HEK293 (cell line): Measurements from ENCODE around the gene DLK2.

Experiments used
- CTCF ChIA-PET: fragments of 350-600 bp; formaldehyde crosslinking; extraction: SDS; loops from one replicate; lab custom pipeline; 2021; ENCODE audit warnings: antibody characterized with exemption; lab: Yijun Ruan, JAX
- POLR2A ChIA-PET: fragments of 300-600 bp; formaldehyde crosslinking; extraction: SDS; loops from one replicate; lab custom pipeline; 2020; ENCODE audit warnings: antibody characterized with exemption, inconsistent platforms; lab: Yijun Ruan, JAX
- H3K27ac ChIP-seq: fragments of 200-500 bp; sonication (Bioruptor generic); 2 replicates; pipeline ENCODE4 v1.5.1; 2014; ENCODE audit warnings: low read depth, low read length, control low read depth, inconsistent platforms; ENCODE audit errors: extremely low read depth
- H3K36me3 ChIP-seq, 2 experiments: fragments of 200-500 bp in 1 of 2; sonication (Bioruptor generic) in 1 of 2; 1 replicate in 1 of 2; 2 replicates in 1 of 2; pipeline ENCODE4 v1.5.1; 2014 to 2017; ENCODE audit warnings: inconsistent platforms in 2 of 2, low read length in 2 of 2; ENCODE audit not compliant: control insufficient read depth in 2 of 2, insufficient read depth in 1 of 2
- H3K4me1 ChIP-seq: fragments of 200-500 bp; sonication (Bioruptor generic); 2 replicates; pipeline ENCODE4 v1.5.1; 2014; ENCODE audit warnings: mild to moderate bottlenecking, low read length, inconsistent platforms; ENCODE audit not compliant: control insufficient read depth, insufficient read depth
- H3K4me3 ChIP-seq: 2 replicates; pipeline ENCODE4 v1.5.1; 2011; ENCODE audit warnings: low read depth, mild to moderate bottlenecking, control low read depth, low read length, moderate library complexity
- H3K9me3 ChIP-seq: fragments of 200-500 bp; sonication (Bioruptor generic); 2 replicates; pipeline ENCODE4 v1.5.1; 2014; ENCODE audit warnings: low read depth, low read length, inconsistent platforms; ENCODE audit not compliant: control insufficient read depth, insufficient read depth
- ELK4 ChIP-seq: IDR thresholded peaks from 2 replicates; pipeline ENCODE4 v1.6.1; 2011; ENCODE audit warnings: mild to moderate bottlenecking, low read depth, low read length, borderline replicate concordance
- KLF16 ChIP-seq: fragments of 450-650 bp; formaldehyde crosslinking; IDR thresholded peaks from 2 replicates; pipeline ENCODE4 v1.5.1; 2017; ENCODE audit warnings: missing biosample characterization, missing genetic modification characterization
- PRDM1 ChIP-seq: fragments of 450-650 bp; formaldehyde crosslinking; IDR thresholded peaks from 2 replicates; pipeline ENCODE4; 2016; ENCODE audit warnings: missing biosample characterization, missing genetic modification characterization
- TRIM28 ChIP-seq: IDR thresholded peaks from 2 replicates; pipeline ENCODE4 v1.6.1; 2011; ENCODE audit warnings: low read length, control low read depth, borderline replicate concordance
- ZBTB1 ChIP-seq: fragments of 450-650 bp; formaldehyde crosslinking; IDR thresholded peaks from 2 replicates; pipeline ENCODE4 v1.5.1; 2016; ENCODE audit warnings: missing biosample characterization, missing genetic modification characterization
- ZBTB48 ChIP-seq: fragments of 450-650 bp; formaldehyde crosslinking; IDR thresholded peaks from 2 replicates; pipeline ENCODE4 v1.5.1; 2016; ENCODE audit warnings: missing biosample characterization, missing genetic modification characterization
- ZBTB49 ChIP-seq: fragments of 450-650 bp; formaldehyde crosslinking; IDR thresholded peaks from 2 replicates; pipeline ENCODE4 v1.5.1; 2016; ENCODE audit warnings: missing biosample characterization, missing genetic modification characterization, low read depth
- ZNF132 ChIP-seq: fragments of 450-650 bp; formaldehyde crosslinking; IDR thresholded peaks from 2 replicates; pipeline ENCODE4 v1.5.1; 2017; ENCODE audit warnings: missing biosample characterization, missing genetic modification characterization, borderline replicate concordance
- ZNF140 ChIP-seq: fragments of 450-650 bp; formaldehyde crosslinking; IDR thresholded peaks from 2 replicates; pipeline ENCODE4 v1.5.1; 2016; ENCODE audit warnings: missing biosample characterization, missing genetic modification characterization
- ZNF174 ChIP-seq: fragments of 450-650 bp; formaldehyde crosslinking; IDR thresholded peaks from 2 replicates; pipeline ENCODE4 v1.5.0; 2017; ENCODE audit warnings: missing biosample characterization, mild to moderate bottlenecking, missing genetic modification characterization
- ZNF221 ChIP-seq: fragments of 450-650 bp; formaldehyde crosslinking; IDR thresholded peaks from 2 replicates; pipeline ENCODE4 v1.5.1; 2017; ENCODE audit warnings: missing biosample characterization, missing genetic modification characterization, borderline replicate concordance
- ZNF248 ChIP-seq: fragments of 450-650 bp; formaldehyde crosslinking; IDR thresholded peaks from 2 replicates; pipeline ENCODE4 v1.5.1; 2017; ENCODE audit warnings: missing biosample characterization, missing genetic modification characterization
- ZNF280D ChIP-seq: fragments of 450-650 bp; formaldehyde crosslinking; IDR thresholded peaks from 2 replicates; pipeline ENCODE4 v1.5.1; 2016; ENCODE audit warnings: missing biosample characterization, missing genetic modification characterization
- ZNF324 ChIP-seq: fragments of 450-650 bp; formaldehyde crosslinking; IDR thresholded peaks from 2 replicates; pipeline ENCODE4 v1.5.1; 2016; ENCODE audit warnings: missing biosample characterization, missing genetic modification characterization
- ZNF426 ChIP-seq: fragments of 450-650 bp; formaldehyde crosslinking; IDR thresholded peaks from 2 replicates; pipeline ENCODE4 v1.5.1; 2017; ENCODE audit warnings: missing biosample characterization, missing genetic modification characterization, mild to moderate bottlenecking, inconsistent platforms, moderate library complexity
- ZNF513 ChIP-seq: fragments of 450-650 bp; IDR thresholded peaks from 2 replicates; pipeline ENCODE4 v1.5.1; 2018; ENCODE audit warnings: missing biosample characterization, missing genetic modification characterization
- ZNF521 ChIP-seq: fragments of 450-650 bp; formaldehyde crosslinking; IDR thresholded peaks from 2 replicates; pipeline ENCODE4 v1.5.1; 2017; ENCODE audit warnings: missing biosample characterization, mild to moderate bottlenecking, missing genetic modification characterization
- ZNF571 ChIP-seq: fragments of 450-650 bp; formaldehyde crosslinking; IDR thresholded peaks from 2 replicates; pipeline ENCODE4 v1.5.0; 2017; ENCODE audit warnings: missing biosample characterization, missing genetic modification characterization
- ZNF623 ChIP-seq: fragments of 450-650 bp; formaldehyde crosslinking; IDR thresholded peaks from 2 replicates; pipeline ENCODE4 v1.5.1; 2016; ENCODE audit warnings: missing biosample characterization, missing genetic modification characterization
- ZNF670 ChIP-seq: fragments of 450-650 bp; formaldehyde crosslinking; IDR thresholded peaks from 2 replicates; pipeline ENCODE4 v1.5.1; 2016; ENCODE audit warnings: missing biosample characterization, missing genetic modification characterization, low read depth
- ZNF747 ChIP-seq: fragments of 450-650 bp; formaldehyde crosslinking; IDR thresholded peaks from 2 replicates; pipeline ENCODE4 v1.5.1; 2016; ENCODE audit warnings: missing biosample characterization, missing genetic modification characterization
- ZNF830 ChIP-seq: fragments of 450-650 bp; IDR thresholded peaks from 2 replicates; pipeline ENCODE4 v1.5.0; 2018; ENCODE audit warnings: missing biosample characterization, missing genetic modification characterization, low read depth, mild to moderate bottlenecking, moderate library complexity
- ZSCAN18 ChIP-seq: fragments of 450-650 bp; formaldehyde crosslinking; IDR thresholded peaks from 2 replicates; pipeline ENCODE4 v1.5.1; 2016; ENCODE audit warnings: missing biosample characterization, missing genetic modification characterization
- ZSCAN23 ChIP-seq: fragments of 450-650 bp; formaldehyde crosslinking; IDR thresholded peaks from 2 replicates; pipeline ENCODE4 v1.5.1; 2016; ENCODE audit warnings: missing biosample characterization, missing genetic modification characterization

DLK2 gene

GRCh38 chr6:43471399-43471798 is 16.1 kb upstream of the DLK2 start:
- Histone ChIP-seq H3K4me1 (peaks cover 5% of the 10 kb centered on the region; the same call in 1 of the 2 replicates), H3K27ac (no peak overlapping the region), H3K36me3 (no peaks in the 10 kb centered on the region), H3K9me3 (no peaks in the 10 kb centered on the region), H3K4me3 (no peak overlapping the region)
- POLR2A ChIA-PET = interaction anchor here (0.7 to 1.3 kb wide), 2 partner anchors 22 to 102 kb away, joined by 3 to 4 read pairs; partner anchors contain the start of gene ZNF318
- TF ChIP-seq ZNF623 (no peak), ZBTB1 (tag by site-specific recombination) (no peak), KLF16 (tag by site-specific recombination) (no peak), ZNF174 (tag by site-specific recombination) (no peak), ZNF280D (tag by site-specific recombination) (no peak), ZNF248 (no peak), ZBTB48 (tag by site-specific recombination) (no peak), PRDM1 (tag by site-specific recombination) (peak; percentile 56)
- CTCF ChIA-PET = interaction anchor here (0.5 kb wide), 1 partner anchor 39 kb away, joined by 4 read pairs; no protein-coding TSS in a partner anchor

GRCh38 chr6:43469947-43470346 is 14.6 kb upstream of the DLK2 start:
- POLR2A ChIA-PET = interaction anchor here (0.7 kb wide), 1 partner anchor 106 kb away, joined by 3 read pairs; no protein-coding TSS in a partner anchor
- no peaks in the 10 kb centered on the region for H3K9me3 ChIP-seq
- no peak overlapping the region for H3K4me3 ChIP-seq
- H3K36me3 ChIP-seq = no peaks in the 10 kb centered on the region
- TF ChIP-seq ZNF521 (tag by site-specific recombination) = no peak
- no peak for TF ChIP-seq TRIM28
- no peak for TF ChIP-seq ZNF830 (tag by site-specific recombination)
- no peak for TF ChIP-seq ZSCAN23
- no peak for TF ChIP-seq ZNF747 (tag by site-specific recombination)
- no peak for TF ChIP-seq ZSCAN18 (tag by site-specific recombination)
- no peak for TF ChIP-seq ZNF324
- TF ChIP-seq ZNF221 = no peak
- no peak for TF ChIP-seq ELK4
- TF ChIP-seq ZNF670 (tag by site-specific recombination) = no peak
- no peak for TF ChIP-seq ZNF513 (tag by site-specific recombination)
- no peak for TF ChIP-seq ZNF132 (tag by site-specific recombination)
- TF ChIP-seq ZBTB49 (tag by site-specific recombination) = no peak
- no peak for TF ChIP-seq ZNF140 (tag by site-specific recombination)
- no peak for TF ChIP-seq ZNF426 (tag by site-specific recombination)
- no peak for TF ChIP-seq ZNF571 (tag by site-specific recombination)
- no peak overlapping the region for H3K27ac ChIP-seq
- H3K4me1 ChIP-seq = peaks cover 5% of the 10 kb centered on the region; the same call in 1 of the 2 replicates
- CTCF ChIA-PET = interaction anchor here (0.6 to 0.7 kb wide), 3 partner anchors 183 to 505 kb away, joined by 3 read pairs; no protein-coding TSS in a partner anchor
